NCI-H128 (cell line): Measurements from ENCODE around the gene TMEM9B.
"Not testable (repeated sequence)": the region's sequence is repeated elsewhere in the genome, so short reads cannot be mapped to it uniquely, and the experiment has no call there.

Experiments used
- DNase-seq: peaks from one replicate; lab custom pipeline; 2025; ENCODE audit not compliant: unreplicated experiment; lab: John Stamatoyannopoulos, UW

TMEM9B gene

DNA sequence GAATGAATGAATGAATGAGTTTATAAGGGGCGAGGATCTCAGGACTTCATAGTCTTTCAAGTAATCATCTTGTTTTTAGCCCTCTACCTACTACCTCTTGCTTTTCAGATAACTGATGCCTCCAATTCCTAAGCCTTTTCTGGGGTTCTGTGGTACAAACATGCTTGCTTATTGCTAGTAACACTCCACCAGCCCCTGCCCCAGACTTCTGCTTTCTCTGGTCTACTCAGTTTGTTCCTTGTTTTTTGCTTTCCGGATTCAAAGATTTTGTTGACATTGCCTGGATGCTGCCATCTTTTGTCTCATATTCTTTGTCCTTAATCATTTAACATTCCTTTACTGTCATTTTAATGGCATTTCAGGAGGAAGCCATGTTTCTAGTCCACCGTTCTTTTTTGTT lies 8.9 kb upstream of the TMEM9B start:
- DNase-seq: no peak

DNA sequence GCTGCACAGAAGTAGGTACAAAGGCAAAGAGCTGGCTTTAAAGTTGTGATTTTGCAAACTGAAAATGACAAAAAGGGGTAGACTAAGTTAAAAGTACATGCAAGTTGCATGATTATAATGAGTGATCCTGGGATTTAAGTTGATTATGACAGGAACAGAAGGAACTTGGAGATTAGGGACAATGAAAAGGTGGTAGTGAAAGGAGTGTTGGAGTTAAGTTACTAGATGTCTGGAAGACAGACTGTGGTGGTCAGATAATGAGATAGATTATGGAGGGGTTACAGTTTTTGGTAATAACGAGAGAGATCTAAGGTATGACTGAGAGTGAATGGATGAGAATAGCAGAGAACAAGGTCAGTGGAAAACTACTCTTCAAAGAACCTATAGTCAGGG lies 7.7 kb upstream of the TMEM9B start:
- DNase-seq: no peak

DNA sequence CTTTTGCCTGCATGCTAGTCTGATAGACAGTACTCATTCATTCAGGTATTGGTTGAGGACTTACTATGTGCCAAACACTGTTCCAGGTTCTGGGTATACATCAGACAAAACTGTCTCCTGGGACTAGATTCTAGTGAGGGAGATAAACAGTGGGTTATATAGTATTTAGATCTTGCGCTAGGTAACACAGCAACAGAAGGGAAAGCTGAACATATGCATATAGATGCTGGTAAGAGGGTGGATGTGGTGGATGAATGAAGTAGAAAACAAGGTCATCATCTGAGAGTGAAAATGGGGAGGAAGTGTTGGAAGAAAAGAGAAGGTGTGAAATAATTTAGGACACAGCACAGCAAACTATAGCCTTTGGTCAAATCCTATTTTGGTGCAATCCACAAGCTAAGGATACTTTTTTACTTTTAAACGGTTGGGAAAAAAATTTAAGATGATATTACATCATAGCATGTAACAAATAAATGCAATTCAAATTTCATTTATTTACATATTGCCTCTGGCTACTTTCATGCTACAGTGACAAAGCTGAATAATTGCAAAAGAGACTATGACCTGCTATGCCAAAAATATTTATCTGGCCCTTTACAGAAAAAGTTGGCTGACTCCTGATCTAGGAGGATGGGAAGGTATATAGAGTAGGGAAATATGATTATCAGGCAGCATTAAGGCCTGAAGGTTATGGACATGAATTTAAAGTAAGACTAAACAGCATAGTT lies 7.1 kb upstream of the TMEM9B start:
- no peak for DNase-seq

DNA sequence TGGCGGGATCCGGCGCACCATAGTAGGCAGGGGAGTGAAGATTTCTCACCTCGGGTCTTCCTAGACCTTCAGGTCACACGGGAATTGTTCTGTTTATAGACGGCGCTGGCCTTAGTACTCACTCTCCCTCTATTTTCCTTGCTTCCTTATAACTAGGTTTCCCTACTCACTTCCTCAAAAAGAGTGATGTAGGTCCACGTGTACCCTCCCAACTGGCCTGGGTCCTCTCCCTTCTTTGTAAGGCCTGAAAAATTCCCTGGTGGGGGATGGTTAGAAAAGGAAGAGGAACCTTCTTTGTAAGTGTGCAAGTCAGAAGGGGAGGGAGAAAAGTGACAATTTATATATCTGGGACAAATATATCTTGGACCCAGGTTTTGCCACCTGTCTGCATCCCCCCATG lies 2.9 kb upstream of the TMEM9B start:
- DNase-seq: no peak

DNA sequence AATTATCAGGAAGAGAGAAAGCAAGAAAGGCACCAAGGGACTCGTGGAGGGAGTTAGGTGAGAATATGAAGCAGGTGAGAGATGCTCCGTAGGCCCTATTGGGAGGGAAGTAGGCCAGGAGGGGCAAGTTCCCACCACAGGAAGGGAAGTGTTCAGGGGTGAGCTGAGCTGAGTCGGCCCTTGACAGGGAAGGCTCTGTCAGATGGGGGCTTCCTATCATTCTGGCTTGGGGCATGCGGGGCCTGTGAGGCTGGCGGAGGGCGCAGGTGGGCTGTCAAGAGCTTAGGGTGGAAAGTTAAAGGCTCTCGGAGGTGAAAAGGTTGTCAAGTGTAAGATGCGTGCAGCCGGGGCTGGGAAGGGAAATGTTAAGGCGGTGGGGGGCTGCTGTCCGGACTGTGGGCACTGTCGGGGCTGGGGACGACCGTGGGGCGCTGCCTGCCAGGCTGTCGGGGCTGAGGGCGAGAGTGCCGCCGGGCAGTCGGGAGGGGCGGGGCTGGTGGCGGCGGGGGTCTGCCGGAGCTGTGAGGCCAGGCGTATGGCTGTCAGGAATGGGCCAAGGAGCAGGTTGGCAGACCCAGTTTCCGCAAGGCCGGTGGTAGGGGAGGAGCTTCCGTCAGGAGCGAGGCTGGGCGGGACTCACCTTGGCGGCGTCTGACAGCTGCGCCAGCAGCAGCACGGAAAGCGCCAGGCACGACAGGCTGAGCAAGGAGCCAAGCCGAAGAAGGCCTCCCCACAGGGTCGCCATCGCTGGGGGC lies 496 bp downstream of the TMEM9B start:
- DNase-seq: peak; percentile 72

DNA sequence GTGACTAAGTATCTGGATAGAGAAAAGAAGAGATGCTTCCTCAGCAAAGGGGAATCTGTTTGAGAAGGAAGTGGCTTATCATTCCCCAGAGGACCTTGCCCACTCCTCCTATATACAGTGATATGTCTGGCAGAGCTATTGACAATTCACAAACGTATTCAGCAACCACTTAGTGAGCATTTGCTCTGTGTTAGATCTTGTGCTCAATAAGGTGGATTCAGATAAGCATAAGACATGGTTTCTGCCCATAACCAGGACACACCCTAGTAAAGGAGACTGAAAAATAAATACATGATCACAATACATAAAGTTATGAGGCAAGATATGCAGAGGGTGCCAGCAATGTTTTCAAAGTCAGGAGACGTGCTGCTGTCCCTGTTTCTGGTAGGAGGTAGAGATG lies 1.4 kb downstream of the TMEM9B start:
- DNase-seq: no peak

DNA sequence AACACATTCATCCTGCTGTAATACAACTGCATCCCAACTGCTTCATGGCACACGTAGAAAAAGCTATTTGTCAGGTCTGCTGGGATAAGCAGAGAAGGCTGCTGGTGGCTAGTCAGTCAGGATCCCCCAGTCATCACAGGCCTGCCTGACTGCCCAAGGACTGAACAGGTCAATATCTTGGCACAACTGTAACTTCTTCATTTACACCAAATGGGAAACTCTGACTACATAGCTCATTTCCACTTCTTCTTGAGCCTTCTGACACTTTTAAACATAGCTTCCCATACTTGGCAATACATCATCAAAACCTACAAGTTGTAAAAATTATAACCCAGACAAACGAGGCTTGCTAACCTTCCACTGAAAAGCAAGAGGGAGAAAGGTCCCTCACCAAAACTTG lies 2.8 kb downstream of the TMEM9B start:
- no peak for DNase-seq

DNA sequence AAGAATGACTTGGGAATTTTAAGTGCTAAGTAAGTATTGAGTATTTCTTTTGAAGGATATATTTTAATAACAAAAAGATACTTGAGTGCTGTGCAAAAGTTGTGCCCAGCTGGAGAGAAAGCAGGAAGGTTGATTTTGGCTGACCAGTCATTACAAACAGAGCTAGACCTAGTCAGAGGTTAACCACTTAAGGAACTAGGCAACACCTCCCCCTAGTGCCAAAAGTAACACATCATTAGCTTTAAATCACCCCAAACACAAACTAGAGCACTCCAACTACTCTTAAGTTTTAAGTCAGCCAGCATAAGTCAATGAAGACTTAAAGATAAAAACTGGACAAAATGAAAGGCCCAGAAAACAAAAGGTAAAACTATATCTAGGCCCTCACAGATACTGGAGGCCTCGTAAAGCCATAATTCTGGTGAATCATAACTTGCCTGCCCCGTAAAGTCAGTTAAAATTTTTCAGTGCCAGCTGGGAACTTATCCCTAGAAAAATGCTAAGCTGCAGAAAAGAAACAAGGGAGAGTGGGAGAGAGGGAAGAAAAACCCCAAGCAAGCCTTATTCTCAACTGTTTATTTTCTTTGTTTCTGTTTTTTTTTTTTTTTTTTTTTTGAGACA lies 4.6 kb downstream of the TMEM9B start:
- DNase-seq: no peak

DNA sequence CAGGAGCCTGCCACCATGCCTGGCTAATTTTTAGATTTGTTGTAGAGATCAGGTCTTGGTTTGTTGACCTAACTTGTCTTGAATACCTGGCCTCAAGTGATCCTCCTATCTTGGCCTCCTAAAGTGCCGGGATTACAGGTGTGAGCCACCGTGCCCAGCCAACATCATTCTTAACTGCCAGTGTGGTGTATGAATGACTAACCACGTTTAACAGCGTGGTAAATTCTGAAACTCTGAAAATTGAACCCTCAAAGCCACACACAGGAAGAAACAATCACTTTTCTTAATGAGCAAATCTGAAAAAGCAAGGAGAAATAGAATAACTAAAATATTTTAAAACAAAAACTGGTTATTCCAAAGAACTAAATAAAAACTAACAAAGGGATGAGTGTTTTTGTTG lies 7.4 kb downstream of the TMEM9B start:
- no peak for DNase-seq

DNA sequence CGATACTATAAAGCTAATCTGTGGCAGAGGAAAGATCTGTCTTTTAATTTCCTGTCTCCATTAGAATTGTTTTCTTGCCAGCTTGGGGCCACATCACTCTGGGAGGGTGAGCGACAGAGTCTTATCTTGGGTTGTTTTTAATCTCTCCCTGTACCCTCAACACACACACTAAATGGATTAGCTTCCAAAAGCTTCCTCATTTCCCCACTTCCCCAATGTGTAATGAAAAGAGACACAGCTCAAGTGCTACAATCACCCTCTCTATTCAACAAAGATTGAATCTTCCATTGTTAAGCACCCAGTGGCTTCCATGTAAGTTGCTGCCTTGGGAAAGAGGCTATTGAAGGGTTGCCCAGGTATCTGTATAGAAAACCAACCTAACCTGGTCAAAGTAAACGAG lies 15.4 kb downstream of the TMEM9B start:
- DNase-seq: no peak

DNA sequence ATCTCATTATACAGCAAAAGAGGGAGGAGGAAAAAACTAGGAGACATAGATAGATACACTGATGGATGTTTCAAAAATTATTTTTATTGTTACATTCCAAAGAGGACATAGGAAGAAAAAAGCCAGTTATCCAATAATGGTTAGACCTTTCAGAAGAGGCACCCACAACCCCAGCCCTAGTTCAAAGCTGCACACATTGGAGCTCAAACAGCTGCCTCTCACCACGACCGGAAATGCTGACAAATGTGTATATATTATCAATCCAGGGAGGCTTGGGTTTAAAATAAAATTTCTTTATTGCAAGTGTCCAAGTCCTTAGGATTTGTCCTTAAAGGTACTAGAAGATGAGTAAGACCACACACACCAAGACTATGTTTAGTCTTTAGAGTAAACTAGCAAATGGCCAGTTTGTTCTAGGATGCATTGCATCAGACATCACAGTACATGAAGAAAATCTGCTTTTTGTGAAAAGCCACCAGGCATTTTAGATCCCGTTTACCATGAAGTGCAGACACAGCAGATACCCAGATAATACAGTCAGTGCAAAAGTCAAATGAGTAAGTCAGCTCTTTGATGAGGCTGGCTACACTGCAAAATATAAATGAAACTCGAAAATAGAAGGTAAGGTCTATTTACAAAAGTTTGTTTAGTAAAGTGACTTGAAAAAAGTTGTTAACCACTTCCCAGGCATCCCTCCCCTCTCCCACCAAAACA lies 16.9 kb downstream of the TMEM9B start:
- DNase-seq: no peak

DNA sequence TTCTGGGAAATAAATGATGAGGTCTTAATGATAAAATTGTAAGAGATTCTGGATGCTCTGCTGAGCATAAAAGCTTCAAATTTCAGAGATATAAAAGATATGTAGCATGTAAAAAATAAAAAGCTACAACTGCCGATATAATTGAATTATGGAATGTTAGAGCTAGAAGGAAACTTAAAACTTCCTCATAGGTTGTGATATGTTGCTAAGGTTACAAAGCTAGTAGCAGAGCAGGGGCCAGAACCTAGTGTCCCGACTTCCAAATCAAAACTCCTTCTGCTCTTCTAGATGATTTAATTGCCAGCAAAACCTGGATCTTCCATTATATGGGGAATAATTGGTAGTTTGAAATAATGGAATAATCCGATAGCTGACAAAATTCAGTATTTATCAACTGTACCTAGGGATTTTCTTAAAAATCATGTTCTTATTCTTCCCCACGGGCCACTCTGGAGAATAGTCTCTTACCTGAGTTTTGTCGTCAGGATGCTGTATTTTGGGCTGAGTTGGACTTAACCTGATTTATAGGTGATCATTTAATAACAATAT lies 21.6 kb downstream of the TMEM9B start, which contains the start of gene ASCL3:
Gene ASCL3, minus strand, starts transcription at position 499 of the 549 bp plus-strand sequence. CDS start 4,855 bp downstream, outside the sequence.
- no peak for DNase-seq

DNA sequence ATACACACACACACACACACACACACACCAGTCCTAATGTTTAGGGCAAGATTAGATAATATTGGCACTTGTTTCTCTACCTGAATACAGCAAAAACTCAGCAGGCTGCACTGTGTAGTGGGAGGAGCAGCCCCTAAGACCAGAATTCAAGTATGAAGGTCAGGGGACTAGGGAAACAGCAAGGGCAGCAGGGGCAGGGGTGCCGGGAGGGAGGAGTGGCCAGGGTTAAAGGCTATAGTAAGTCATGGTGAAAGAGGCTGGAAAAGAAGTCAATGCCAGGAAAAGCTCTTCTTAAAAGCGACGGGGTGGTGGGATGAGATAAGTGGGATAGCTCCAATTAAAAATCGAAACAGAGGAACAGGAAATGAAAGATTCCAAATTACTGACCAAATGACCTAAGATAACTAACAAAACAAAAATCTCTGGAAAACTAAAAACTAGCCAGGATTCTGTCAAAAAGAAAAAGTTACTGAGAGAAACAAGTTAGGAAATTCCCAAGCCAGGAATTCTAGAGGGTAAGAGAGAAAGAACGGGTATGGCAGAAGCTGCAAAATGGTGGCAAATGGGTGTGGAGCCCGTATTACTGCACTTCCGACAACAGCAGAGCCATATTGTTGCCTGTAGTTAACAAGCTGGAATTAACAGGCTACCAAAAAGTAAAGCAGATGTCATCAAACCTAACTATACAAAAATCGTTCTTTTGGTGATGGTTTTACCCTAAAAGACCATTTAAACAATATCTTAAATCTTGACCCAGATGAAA lies 22.7 kb downstream of the TMEM9B start:
- no peak for DNase-seq

DNA sequence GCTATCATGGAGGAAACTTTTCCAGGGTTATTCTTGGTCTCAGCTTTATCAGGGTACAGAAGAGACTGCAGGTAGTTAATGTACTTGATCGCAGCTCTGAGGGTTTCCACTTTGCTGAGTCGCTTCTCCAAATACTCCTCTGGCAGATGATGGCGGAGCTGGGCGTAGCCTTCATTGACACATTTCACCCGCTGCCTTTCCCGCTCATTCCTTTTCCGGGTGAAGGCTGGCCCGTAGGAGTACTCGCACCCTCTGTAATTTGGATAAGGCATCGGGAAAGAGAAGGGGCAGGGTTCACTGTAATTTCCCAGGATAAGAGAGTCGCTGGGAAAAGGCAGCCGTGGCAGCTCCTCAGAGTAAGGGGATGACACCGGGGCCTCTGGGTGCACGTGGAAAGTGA lies 26.6 kb downstream of the TMEM9B start:
- no peak for DNase-seq

DNA sequence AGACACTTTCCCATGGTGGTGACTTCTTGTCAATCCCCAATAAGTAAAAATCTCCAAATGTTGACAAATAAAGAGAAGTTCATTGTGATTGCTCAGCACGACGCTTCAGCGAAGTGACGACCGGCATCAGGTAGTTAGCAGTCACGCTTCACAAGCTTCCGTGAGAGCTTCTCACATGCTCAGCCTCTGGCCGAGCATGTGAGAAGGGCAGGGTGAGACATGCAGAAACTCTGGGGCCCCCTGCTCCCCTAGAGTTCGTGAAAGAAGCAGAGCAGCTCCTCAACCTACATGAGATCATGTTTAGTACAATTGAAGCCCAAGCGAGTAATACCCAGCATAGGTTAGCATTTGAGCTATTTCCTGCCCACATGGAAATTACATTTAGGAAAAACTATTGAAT lies 27.1 kb downstream of the TMEM9B start:
- DNase-seq: no peak

DNA sequence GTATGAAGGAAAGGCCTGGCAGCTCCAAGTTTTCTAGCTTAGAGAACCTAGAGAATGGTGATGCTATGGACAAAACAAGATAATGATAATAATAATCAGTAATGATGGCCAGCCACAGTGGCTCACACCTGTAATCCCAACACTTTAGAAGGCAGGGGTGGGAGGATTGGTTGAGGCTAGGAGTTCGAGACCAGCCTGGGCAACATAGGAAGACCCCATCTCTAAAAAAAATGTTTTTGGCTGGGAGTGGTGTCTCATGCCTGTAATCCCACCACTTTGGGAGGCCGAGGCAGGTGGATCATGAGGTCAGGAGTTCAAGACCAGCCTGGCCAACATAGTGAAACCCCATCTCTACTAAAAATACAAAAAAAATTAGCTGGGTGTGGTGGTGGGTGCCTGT lies 28.5 kb downstream of the TMEM9B start:
- not testable (repeated sequence) for DNase-seq

DNA sequence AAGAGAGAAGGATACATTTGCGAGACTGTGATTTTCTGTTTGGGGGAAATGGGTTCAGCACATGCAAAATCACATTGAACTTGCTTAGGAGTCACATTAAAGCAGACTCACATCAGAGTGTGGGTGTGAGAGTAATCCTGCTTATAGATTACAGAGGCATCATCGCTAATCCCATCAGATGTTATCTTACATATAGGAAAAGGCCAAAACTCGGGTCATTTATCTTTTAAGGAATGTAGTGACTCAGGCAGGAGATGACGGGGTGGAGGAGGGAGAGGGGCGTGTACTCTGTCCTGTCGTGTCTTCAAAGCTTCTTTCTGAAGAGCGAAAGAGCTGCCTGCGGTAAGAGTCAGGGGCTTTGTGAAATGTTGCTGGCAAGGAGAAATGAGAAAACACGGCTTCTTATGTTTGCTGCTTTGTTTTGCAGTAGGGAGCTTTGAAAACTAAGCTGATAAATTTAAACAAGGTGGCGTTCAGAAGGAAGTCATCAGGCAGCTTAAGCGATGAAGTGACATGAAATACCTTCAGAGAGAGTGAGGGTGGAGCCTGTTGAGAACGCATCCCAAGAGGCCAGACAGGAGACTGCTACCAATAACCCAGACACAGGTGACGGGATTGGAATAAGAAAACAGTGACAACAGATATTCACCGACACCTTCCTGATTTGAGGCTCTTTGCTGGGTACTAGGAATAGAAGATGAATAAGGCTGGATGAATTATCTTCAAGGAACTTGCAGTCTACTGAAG lies 29.3 kb downstream of the TMEM9B start:
- DNase-seq: no peak

DNA sequence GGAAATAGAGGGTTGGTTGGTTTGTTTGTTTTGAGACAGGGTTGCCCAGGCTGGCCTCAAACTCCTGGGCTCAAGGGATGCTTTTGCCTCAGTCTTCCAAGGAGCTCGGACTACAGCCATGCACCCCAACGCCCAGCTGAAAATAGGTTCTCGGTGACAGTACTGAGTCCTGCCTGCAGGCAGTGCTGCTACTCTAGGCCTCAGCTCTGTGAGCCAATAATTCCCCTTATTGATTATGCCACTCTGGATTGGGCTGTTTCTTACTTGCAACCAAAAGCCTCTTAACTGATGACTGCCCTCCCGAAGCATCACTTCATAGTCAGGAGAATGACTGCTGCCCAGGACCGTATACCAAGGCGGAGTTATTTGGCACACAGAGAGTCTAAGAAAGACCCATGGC lies 30.3 kb downstream of the TMEM9B start:
- DNase-seq: no peak

DNA sequence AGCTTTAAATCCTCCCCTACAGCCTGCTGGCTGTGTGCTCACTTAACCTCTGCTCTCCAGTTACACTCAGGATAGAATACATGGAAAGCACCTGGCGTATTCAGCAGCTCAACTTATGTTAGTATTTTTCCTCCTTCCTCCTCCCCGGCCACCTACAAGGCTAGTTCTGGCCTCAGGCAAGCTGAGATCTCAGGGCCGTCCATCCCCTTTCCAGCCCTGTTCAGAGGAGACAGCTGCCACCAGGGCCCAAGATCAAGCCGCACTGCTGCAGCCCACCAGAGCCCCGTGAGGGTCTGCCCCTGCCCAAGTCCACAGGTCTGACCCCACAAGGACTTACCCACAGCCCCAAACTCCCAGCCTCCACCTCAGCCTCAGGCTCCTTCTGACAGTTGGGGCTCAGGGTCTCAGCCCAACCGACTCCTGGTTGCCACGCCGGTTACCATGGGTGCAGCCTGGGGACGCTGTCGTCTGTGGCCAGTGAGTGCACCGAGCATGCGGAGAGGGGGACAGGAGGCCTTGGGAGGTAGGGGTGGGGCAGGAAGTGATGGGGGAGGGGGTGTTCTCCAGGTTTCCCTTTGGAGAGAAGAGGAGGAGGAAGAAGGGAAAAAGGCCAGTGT lies 31.6 kb downstream of the TMEM9B start, which contains the start of gene C11orf16:
Gene C11orf16, minus strand, starts transcription at position 384 of the 617 bp plus-strand sequence. CDS start 639 bp downstream, outside the sequence.
- no peak for DNase-seq
